Pancreas (tissue), 10 donors: ENCODE results near the gene EDARADD. TPM values are rescaled to one million over a fixed set of nuclear protein-coding genes. Genes with fewer than 3 reads are reported as not detected.

Experiments used
- ATAC-seq, 4 donors: fragments of 200-7000 bp; cut with Tn5 transposase; one replicate each; pipeline versions ENCODE4 v1.8.0 to v1.9.1; 2020; ENCODE audit warnings: mild to moderate bottlenecking in 4 of 4, moderate library complexity in 4 of 4
- DNase-seq, 6 donors: peaks; one replicate each; pipeline ENCODE4 v3.0.0-alpha.2; 2020
- FAIRE-seq: peaks from 2 replicates; lab custom pipeline; 2012; peaks lifted over from hg19 to GRCh38; lab: Jason Lieb, UNC
- H3K27ac ChIP-seq, 4 donors: fragments of 200-600 bp; sonication (generic); 1 replicate in 3 of 4; 2 replicates in 1 of 4; pipeline versions ENCODE4 v1.5.0 to v1.8.0; 2020
- H3K27me3 ChIP-seq, 4 donors: fragments of 200-600 bp; one replicate each; pipeline ENCODE4 v1.8.0; 2021
- H3K36me3 ChIP-seq, 3 donors: fragments of 200-600 bp; sonication (generic) in 1 of 3; one replicate each; pipeline versions ENCODE4 v1.5.0 to v1.8.0; 2020 to 2021
- H3K4me1 ChIP-seq, 3 donors: fragments of 200-600 bp; one replicate each; pipeline ENCODE4 v1.8.0; 2021
- H3K4me3 ChIP-seq, 4 donors: fragments of 200-600 bp; sonication (generic) in 2 of 4; one replicate each; pipeline versions ENCODE4 v1.5.0 to v1.8.0; 2020 to 2021
- H3K9me3 ChIP-seq, 4 donors: fragments of 200-600 bp; one replicate each; pipeline ENCODE4 v1.8.0; 2021
- CTCF ChIP-seq, 4 donors: fragments of 200-600 bp; sonication (generic) in 3 of 4; IDR thresholded peaks; one replicate each; pipeline versions ENCODE4 v1.5.0 to v1.8.0; 2021; ENCODE audit warnings: antibody characterized with exemption in 4 of 4
- WGBS, 2 donors: extraction: QIAGEN DNeasy Blood & Tissue Kit; methylation state at CpG; one replicate each; pipeline ENCODE4 v1.1.7; 2013; 5-methylcytosine and 5-hydroxymethylcytosine counted together
- intact Hi-C, 3 donors: fragments of 100-400 bp; cut with DNase I; formaldehyde crosslinking; loops; one replicate each; pipeline versions ENCODE4 v1.11.1 to v1.14.2; 2022
- polyA plus RNA-seq, 2 donors: library from polyadenylated mRNA; stranded (reverse); fragments of 200-250 nt; gene quantifications; one replicate each; pipeline ENCODE4 v1.2.3, GENCODE V29; 2013
- total RNA-seq, 6 donors: library from RNA; stranded (reverse); fragmentation: NEBNext Ultra II Directional in 4 of 6; extraction: Animal tissue kit (Norgen Biotek cat#: 25700) in 4 of 6; gene quantifications; one replicate each; pipeline versions ENCODE4 v1.2.1 to v1.2.4, GENCODE V29; 2021 to 2023
- donor health status: healthy with polysubstance abuse.
- donor health status: DM: no; HTN: no; CAD: no; lungs with moderate emphysema.
- donor health status: DM: no; HTN: no; CAD: no.
- donor health status: control.
- donor health status: control.
- donor health status: Bipolar disorder and iron deficiency.
- donor health status: DM: yes; HTN: yes; CAD: no.
- donor health status: DM: no; HTN: no; CAD: no.
- donor health status: DM: no; HTN: no; CAD: no.
- donor health status: DM: yes; HTN: yes; CAD: no.

EDARADD gene
- total and polyA plus RNA-seq, 8 donors, result 1.2 to 9.5 (median 3.0) TPM

GRCh38 chr1:236524142-236524894 is 130.2 kb downstream of the EDARADD start:
- H3K4me1 ChIP-seq, result peaks cover 8 to 11% (median 8%) of the 10 kb centered on the region in 3 donors
- H3K9me3 ChIP-seq, result no peaks in the 10 kb centered on the region
- 0 to 1% methylated on average over 32 of the region's 32 CpGs for WGBS, 2 donors
- H3K4me3 ChIP-seq, result peak overlapping the region; percentile 84 to 98 (median 96)
- peak overlapping the region; percentile 85 to 95 (median 90) for H3K27ac ChIP-seq
- peak; percentile 66 to 82 (median 72) for ATAC-seq
- peak in 2 of 6 donors; percentile 23 to 63 for DNase-seq
- peaks cover 0 to 8% (median 3%) of the 10 kb centered on the region in 3 donors for H3K36me3 ChIP-seq
- intact Hi-C loops, result no loop called here
- no peak for FAIRE-seq
- H3K27me3 ChIP-seq, result no peaks in the 10 kb centered on the region
- no peak for TF ChIP-seq CTCF (IDR thresholded peaks at IDR 0.05)

- Histone ChIP-seq H3K36me3 (peaks cover 0 to 8% (median 3%) of the 10 kb centered on the region in 3 donors), H3K27ac (peak overlapping the region in 3 of 4 donors; percentile 85 to 95 (median 91)), H3K9me3 (no peaks in the 10 kb centered on the region), H3K27me3 (no peaks in the 10 kb centered on the region), H3K4me3 (peak overlapping the region; percentile 84 to 98 (median 96)), H3K4me1 (peaks cover 8 to 11% (median 9%) of the 10 kb centered on the region in 3 donors)
- WGBS, 2 donors, result 5 to 8% methylated on average over 3 of the region's 3 CpGs
- FAIRE-seq (no peak), ATAC-seq (no peak), DNase-seq (no peak)
- TF ChIP-seq CTCF (IDR thresholded peaks at IDR 0.05), result no peak
- intact Hi-C loops, result no loop called here
These were observed 130.8 kb downstream of the EDARADD start for GRCh38 chr1:236524895-236525184.

- WGBS, 2 donors, result 82 to 87% methylated on average over 3 of the region's 3 CpGs
- intact Hi-C loops, result no loop called here
- DNase-seq (no peak), ATAC-seq (no peak), FAIRE-seq (no peak)
- no peak for TF ChIP-seq CTCF (IDR thresholded peaks at IDR 0.05)
- peaks cover 0 to 8% (median 3%) of the 10 kb centered on the region in 3 donors for H3K36me3 ChIP-seq
- H3K9me3 ChIP-seq, result no peaks in the 10 kb centered on the region
- H3K4me1 ChIP-seq, result peaks cover 8 to 11% (median 11%) of the 10 kb centered on the region in 3 donors
- no peak overlapping the region for H3K27ac ChIP-seq
- no peak overlapping the region for H3K4me3 ChIP-seq
- no peaks in the 10 kb centered on the region for H3K27me3 ChIP-seq
These were observed 132.0 kb downstream of the EDARADD start for GRCh38 chr1:236526079-236526478.

- H3K36me3 ChIP-seq, result peaks cover 0 to 8% (median 3%) of the 10 kb centered on the region in 3 donors
- H3K4me1 ChIP-seq, result peaks cover under 1 to 14% (median 2%) of the 10 kb centered on the region in 3 donors
- H3K9me3 ChIP-seq, result no peaks in the 10 kb centered on the region
- no peak overlapping the region for H3K27ac ChIP-seq
- no peak overlapping the region for H3K4me3 ChIP-seq
- no peaks in the 10 kb centered on the region for H3K27me3 ChIP-seq
- DNase-seq (no peak), FAIRE-seq (no peak), ATAC-seq (no peak)
- 90 to 91% methylated on average over 1 of the region's 1 CpG for WGBS, 2 donors
- TF ChIP-seq CTCF (IDR thresholded peaks at IDR 0.05), result no peak
- intact Hi-C loops, result loop anchor here in 1 of 3 donors (10.0 kb wide), 1 partner anchor 425 kb away; no protein-coding TSS in a partner anchor
These were observed 136.2 kb downstream of the EDARADD start for GRCh38 chr1:236530286-236530685.

GRCh38 chr1:236530959-236531358 is 136.9 kb downstream of the EDARADD start:
- no peak for DNase-seq
- no peaks in the 10 kb centered on the region for H3K27me3 ChIP-seq
- ATAC-seq, result no peak
- intact Hi-C loops, result loop anchor here in 1 of 3 donors (10.0 kb wide), 1 partner anchor 426 kb away; no protein-coding TSS in a partner anchor
- H3K27ac ChIP-seq, result no peak overlapping the region
- peaks cover 0 to 11% (median 0%) of the 10 kb centered on the region in 3 donors for H3K4me1 ChIP-seq
- H3K36me3 ChIP-seq, result peaks cover 0 to 8% (median 3%) of the 10 kb centered on the region in 3 donors
- H3K9me3 ChIP-seq, result no peaks in the 10 kb centered on the region
- 81 to 87% methylated on average over 5 of the region's 5 CpGs for WGBS, 2 donors
- no peak overlapping the region for H3K4me3 ChIP-seq
- TF ChIP-seq CTCF (IDR thresholded peaks at IDR 0.05), result no peak
- FAIRE-seq, result no peak
